ENCODE measurements around the gene SARDH.
"Not testable (repeated sequence)": the region's sequence is repeated elsewhere in the genome, so short reads cannot be mapped to it uniquely, and the experiment has no call there.

The SARDH gene

GRCh38 chr9:133635098-133635497, 103.1 kb downstream of the SARDH start:
- peak; percentile 71 for DNase-seq (ENCODE audit: low spot score)

- peak; percentile 83 for DNase-seq (ENCODE audit: low spot score)
These were observed 104.0 kb downstream of the SARDH start for GRCh38 chr9:133634081-133634691.

- DNase-seq (ENCODE audit: low spot score) = no peak
These were observed 104.5 kb downstream of the SARDH start for GRCh38 chr9:133633681-133634080.

- DNase-seq (ENCODE audit: low spot score) = peak; percentile 59
These were observed 105.1 kb downstream of the SARDH start for GRCh38 chr9:133632806-133633680.

- DNase-seq (ENCODE audit: low spot score) = no peak
These were observed 107.0 kb downstream of the SARDH start for GRCh38 chr9:133631111-133631510.

GRCh38 chr9:133629221-133630110, 108.7 kb downstream of the SARDH start:
- no peak for DNase-seq (ENCODE audit: low spot score)

GRCh38 chr9:133628766-133629165, 109.4 kb downstream of the SARDH start:
- no peak for DNase-seq (ENCODE audit: low spot score)

GRCh38 chr9:133627341-133627740, 110.8 kb downstream of the SARDH start:
- DNase-seq (ENCODE audit: low spot score) = peak; percentile 97

GRCh38 chr9:133626008-133626407, 112.1 kb downstream of the SARDH start:
- not testable (repeated sequence) for DNase-seq (ENCODE audit: low spot score)

- no peak for DNase-seq (ENCODE audit: low spot score)
These were observed 115.6 kb downstream of the SARDH start for GRCh38 chr9:133622555-133622954.

GRCh38 chr9:133621725-133622267, 116.4 kb downstream of the SARDH start:
- DNase-seq (ENCODE audit: low spot score) = no peak

GRCh38 chr9:133619791-133620190, 118.4 kb downstream of the SARDH start:
- DNase-seq (ENCODE audit: low spot score) = no peak

- no peak for DNase-seq (ENCODE audit: low spot score)
These were observed 119.4 kb downstream of the SARDH start for GRCh38 chr9:133618726-133619125.

GRCh38 chr9:133616643-133617405, 121.3 kb downstream of the SARDH start:
- no peak for DNase-seq (ENCODE audit: low spot score)

- no peak for DNase-seq (ENCODE audit: low spot score)
These were observed 122.5 kb downstream of the SARDH start for GRCh38 chr9:133615606-133616188.

GRCh38 chr9:133615186-133615585, 123.0 kb downstream of the SARDH start:
- DNase-seq (ENCODE audit: low spot score) = no peak

- no peak for DNase-seq (ENCODE audit: low spot score)
These were observed 123.5 kb downstream of the SARDH start for GRCh38 chr9:133614678-133615077.

GRCh38 chr9:133614056-133614455, 124.1 kb downstream of the SARDH start:
- DNase-seq (ENCODE audit: low spot score) = no peak

Measured in SK-N-DZ (cell line).